ENCODE results near the gene HNRNPU.

HNRNPU gene

GRCh38 chr1:244815600-244816099 lies 48.7 kb downstream of the HNRNPU start:
- in situ Hi-C loops (cut with MboI; ENCODE audit: low sequenced_read_pairs): no loop called here

- in situ Hi-C loops (cut with MboI; ENCODE audit: low sequenced_read_pairs): no loop called here
These were observed 51.0 kb downstream of the HNRNPU start for GRCh38 chr1:244813327-244813726.

GRCh38 chr1:244810221-244810620 lies 54.1 kb downstream of the HNRNPU start:
- in situ Hi-C loops (cut with MboI; ENCODE audit: low sequenced_read_pairs): no loop called here

- in situ Hi-C loops (cut with MboI; ENCODE audit: low sequenced_read_pairs): no loop called here
These were observed 57.2 kb downstream of the HNRNPU start for GRCh38 chr1:244807138-244807537.

GRCh38 chr1:244804841-244805240 lies 59.5 kb downstream of the HNRNPU start:
- in situ Hi-C loops (cut with MboI; ENCODE audit: low sequenced_read_pairs): no loop called here

GRCh38 chr1:244802556-244803239 lies 61.6 kb downstream of the HNRNPU start:
- in situ Hi-C loops (cut with MboI; ENCODE audit: low sequenced_read_pairs): no loop called here

- in situ Hi-C loops (cut with MboI; ENCODE audit: low sequenced_read_pairs): no loop called here
These were observed 62.3 kb downstream of the HNRNPU start for GRCh38 chr1:244802041-244802440.

- in situ Hi-C loops (cut with MboI; ENCODE audit: low sequenced_read_pairs): no loop called here
These were observed 63.1 kb downstream of the HNRNPU start for GRCh38 chr1:244801246-244801645.

GRCh38 chr1:244800821-244801220 lies 63.5 kb downstream of the HNRNPU start:
- in situ Hi-C loops (cut with MboI; ENCODE audit: low sequenced_read_pairs): no loop called here

Data from HL-60/S4 treated with phorbol 12-myristate 13-acetate at 8.2 ng/mL for 4 days and 3 days (cell line).